ENCODE results near the gene ZNF84. TPM values are rescaled to one million over a fixed set of nuclear protein-coding genes. Genes with fewer than 3 reads are reported as not detected.

ZNF84 gene
- total and polyA plus RNA-seq, 2 of the 8 experiments (the other 6 are each of a cell fraction or from before 2014, with no cell fraction given) = 8.9 to 34.0 TPM

DNA sequence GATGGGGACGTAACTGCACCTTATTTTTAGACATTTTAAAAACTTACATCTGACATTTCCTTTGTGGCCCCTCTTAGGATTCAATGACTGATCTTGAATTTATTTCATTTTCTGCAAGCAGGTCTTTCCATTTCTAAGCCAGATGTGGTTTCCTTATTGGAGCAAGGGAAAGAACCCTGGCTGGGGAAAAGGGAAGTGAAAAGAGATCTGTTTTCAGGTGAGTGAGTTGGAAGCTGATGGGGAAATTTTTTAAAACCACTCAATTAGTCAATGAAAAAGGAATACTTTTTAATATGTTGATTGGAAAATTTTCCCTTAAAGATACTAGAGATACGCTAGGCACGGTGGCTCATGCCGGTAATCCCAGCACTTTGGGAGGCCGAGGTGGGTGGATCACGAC, 46.0 kb downstream of the ZNF84 start (continued):
- TF ChIP-seq, protein P1, sequence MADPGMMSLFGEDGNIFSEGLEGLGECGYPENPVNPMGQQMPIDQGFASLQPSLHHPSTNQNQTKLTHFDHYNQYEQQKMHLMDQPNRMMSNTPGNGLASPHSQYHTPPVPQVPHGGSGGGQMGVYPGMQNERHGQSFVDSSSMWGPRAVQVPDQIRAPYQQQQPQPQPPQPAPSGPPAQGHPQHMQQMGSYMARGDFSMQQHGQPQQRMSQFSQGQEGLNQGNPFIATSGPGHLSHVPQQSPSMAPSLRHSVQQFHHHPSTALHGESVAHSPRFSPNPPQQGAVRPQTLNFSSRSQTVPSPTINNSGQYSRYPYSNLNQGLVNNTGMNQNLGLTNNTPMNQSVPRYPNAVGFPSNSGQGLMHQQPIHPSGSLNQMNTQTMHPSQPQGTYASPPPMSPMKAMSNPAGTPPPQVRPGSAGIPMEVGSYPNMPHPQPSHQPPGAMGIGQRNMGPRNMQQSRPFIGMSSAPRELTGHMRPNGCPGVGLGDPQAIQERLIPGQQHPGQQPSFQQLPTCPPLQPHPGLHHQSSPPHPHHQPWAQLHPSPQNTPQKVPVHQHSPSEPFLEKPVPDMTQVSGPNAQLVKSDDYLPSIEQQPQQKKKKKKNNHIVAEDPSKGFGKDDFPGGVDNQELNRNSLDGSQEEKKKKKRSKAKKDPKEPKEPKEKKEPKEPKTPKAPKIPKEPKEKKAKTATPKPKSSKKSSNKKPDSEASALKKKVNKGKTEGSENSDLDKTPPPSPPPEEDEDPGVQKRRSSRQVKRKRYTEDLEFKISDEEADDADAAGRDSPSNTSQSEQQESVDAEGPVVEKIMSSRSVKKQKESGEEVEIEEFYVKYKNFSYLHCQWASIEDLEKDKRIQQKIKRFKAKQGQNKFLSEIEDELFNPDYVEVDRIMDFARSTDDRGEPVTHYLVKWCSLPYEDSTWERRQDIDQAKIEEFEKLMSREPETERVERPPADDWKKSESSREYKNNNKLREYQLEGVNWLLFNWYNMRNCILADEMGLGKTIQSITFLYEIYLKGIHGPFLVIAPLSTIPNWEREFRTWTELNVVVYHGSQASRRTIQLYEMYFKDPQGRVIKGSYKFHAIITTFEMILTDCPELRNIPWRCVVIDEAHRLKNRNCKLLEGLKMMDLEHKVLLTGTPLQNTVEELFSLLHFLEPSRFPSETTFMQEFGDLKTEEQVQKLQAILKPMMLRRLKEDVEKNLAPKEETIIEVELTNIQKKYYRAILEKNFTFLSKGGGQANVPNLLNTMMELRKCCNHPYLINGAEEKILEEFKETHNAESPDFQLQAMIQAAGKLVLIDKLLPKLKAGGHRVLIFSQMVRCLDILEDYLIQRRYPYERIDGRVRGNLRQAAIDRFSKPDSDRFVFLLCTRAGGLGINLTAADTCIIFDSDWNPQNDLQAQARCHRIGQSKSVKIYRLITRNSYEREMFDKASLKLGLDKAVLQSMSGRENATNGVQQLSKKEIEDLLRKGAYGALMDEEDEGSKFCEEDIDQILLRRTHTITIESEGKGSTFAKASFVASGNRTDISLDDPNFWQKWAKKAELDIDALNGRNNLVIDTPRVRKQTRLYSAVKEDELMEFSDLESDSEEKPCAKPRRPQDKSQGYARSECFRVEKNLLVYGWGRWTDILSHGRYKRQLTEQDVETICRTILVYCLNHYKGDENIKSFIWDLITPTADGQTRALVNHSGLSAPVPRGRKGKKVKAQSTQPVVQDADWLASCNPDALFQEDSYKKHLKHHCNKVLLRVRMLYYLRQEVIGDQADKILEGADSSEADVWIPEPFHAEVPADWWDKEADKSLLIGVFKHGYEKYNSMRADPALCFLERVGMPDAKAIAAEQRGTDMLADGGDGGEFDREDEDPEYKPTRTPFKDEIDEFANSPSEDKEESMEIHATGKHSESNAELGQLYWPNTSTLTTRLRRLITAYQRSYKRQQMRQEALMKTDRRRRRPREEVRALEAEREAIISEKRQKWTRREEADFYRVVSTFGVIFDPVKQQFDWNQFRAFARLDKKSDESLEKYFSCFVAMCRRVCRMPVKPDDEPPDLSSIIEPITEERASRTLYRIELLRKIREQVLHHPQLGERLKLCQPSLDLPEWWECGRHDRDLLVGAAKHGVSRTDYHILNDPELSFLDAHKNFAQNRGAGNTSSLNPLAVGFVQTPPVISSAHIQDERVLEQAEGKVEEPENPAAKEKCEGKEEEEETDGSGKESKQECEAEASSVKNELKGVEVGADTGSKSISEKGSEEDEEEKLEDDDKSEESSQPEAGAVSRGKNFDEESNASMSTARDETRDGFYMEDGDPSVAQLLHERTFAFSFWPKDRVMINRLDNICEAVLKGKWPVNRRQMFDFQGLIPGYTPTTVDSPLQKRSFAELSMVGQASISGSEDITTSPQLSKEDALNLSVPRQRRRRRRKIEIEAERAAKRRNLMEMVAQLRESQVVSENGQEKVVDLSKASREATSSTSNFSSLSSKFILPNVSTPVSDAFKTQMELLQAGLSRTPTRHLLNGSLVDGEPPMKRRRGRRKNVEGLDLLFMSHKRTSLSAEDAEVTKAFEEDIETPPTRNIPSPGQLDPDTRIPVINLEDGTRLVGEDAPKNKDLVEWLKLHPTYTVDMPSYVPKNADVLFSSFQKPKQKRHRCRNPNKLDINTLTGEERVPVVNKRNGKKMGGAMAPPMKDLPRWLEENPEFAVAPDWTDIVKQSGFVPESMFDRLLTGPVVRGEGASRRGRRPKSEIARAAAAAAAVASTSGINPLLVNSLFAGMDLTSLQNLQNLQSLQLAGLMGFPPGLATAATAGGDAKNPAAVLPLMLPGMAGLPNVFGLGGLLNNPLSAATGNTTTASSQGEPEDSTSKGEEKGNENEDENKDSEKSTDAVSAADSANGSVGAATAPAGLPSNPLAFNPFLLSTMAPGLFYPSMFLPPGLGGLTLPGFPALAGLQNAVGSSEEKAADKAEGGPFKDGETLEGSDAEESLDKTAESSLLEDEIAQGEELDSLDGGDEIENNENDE (IDR thresholded peaks at IDR 0.05; ENCODE audit: insufficient replicate concordance, low read length) = no peak
- no peak for TF ChIP-seq RAD21 (IDR thresholded peaks at IDR 0.05 in 1 of 2, conservative IDR thresholded peaks at IDR 0.05 in 1 of 2; ENCODE audit: low read depth in 2 of 2, low read length in 2 of 2)
- no peak for TF ChIP-seq SIRT6 (IDR thresholded peaks at IDR 0.05; ENCODE audit: low read length)

Data from H1 (cell line).